Islet precursor cell (in vitro differentiated cells): Measurements from ENCODE around the gene ARGFX.

Experiments
- DNase-seq: peaks from one replicate; pipeline ENCODE4 v3.0.0-alpha.2; 2018

Gene ARGFX

DNA sequence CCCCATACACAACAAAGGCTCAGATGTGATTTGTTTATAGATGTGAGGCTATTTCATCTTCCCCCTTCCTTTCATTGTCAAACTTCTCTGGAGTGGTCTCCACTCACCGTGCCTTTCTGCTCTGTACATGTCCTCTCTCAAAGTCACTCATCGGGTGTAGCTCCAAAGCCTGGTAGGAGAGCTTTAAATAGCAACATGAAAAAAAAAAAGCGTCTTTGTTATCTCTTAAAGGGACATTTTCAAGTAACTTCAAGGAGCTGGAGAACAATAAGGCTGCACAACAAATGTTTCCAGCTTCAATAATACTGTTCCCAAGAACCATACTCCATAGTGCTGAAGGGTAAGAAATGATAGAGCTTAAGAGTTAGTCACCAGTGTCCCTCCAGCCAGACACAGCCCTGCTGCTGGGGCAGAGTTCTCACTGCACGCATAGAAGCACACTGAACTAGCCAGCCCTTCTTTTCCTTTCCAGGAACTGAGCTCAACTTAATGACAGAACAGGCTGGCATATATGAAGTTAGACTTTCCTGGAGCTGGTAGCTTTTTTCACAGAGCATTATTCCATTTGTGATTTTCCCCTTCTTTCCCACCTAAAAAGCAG, 33.6 kb downstream of the ARGFX start:
- DNase-seq, result no peak

DNA sequence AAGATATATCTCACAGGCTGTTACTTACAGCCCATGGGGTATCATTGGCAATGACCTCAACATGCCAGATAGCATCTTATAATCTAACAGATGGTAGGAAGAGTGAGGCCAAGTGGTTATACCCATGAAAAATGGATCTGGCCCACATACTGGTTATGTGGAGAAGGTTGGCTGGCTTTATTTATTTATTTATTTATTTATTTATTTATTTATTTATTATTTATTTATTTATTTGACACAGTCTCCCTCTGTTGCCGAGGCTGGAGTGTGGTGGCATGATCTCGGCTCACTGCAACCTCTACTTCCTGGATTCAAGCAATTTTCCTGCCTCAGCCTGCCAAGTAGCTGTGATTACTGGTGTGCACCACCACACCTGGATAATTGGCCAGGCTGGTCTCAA, 37.0 kb downstream of the ARGFX start:
- no peak for DNase-seq

DNA sequence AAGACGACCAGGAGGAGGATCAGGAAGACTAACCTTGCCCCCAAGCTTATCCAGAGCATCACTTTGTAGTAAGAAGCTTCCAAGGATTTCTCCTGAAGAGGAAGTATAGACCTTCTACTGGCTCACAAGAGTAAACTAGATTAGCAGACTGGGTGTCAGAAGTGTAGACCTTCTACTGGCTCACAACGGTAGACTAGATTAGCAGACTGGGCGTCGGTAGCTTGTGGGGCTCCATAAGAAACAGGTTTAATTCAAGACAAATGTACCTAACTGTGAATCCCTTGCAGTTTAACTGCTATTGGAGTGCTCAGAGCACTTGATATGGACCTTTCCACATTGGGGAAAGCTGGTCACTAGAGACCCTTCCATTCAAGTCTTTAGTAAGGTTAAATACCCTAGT, 38.4 kb downstream of the ARGFX start:
- no peak for DNase-seq
